Activated naive CD8-positive, alpha-beta T cell treated with anti-CD3 and anti-CD28 coated beads for 36 hours (primary cell): ENCODE measurements around the gene C5orf34. TPM values are rescaled to one million over a fixed set of nuclear protein-coding genes. Genes with fewer than 3 reads are reported as not detected.
A peak's percentile ranks its signal among the peaks of the same experiment; 100 is the strongest.
"Not testable (repeated sequence)": the region's sequence is repeated elsewhere in the genome, so short reads cannot be mapped to it uniquely, and the experiment has no call there.

Experiments
- DNase-seq: peaks from one replicate; pipeline ENCODE4 v3.0.0; 2021
- H3K27ac Mint-ChIP-seq: one replicate; pipeline ENCODE4 v1.8.0; 2022; ENCODE audit warnings: mild to moderate bottlenecking, moderate library complexity, mixed read lengths
- H3K27me3 Mint-ChIP-seq: one replicate; pipeline ENCODE4 v1.8.0; 2022; ENCODE audit warnings: mild to moderate bottlenecking, mixed read lengths
- H3K36me3 Mint-ChIP-seq: one replicate; pipeline ENCODE4 v1.8.0; 2021; ENCODE audit warnings: mild to moderate bottlenecking, mixed read lengths
- H3K4me1 Mint-ChIP-seq: one replicate; pipeline ENCODE4 v1.8.0; 2021; ENCODE audit warnings: mixed read lengths
- H3K4me3 Mint-ChIP-seq: one replicate; pipeline ENCODE4 v1.8.0; 2022; ENCODE audit warnings: mild to moderate bottlenecking, moderate library complexity, mixed read lengths
- H3K9me3 Mint-ChIP-seq: one replicate; pipeline ENCODE4 v1.8.0; 2022; ENCODE audit warnings: mixed read lengths
- total RNA-seq, 2 experiments: library from RNA; stranded (reverse); gene quantifications; one replicate each; pipeline ENCODE4 v1.2.3, GENCODE V29; 2021

The C5orf34 gene
- total RNA-seq, 2 experiments from 2014 or later, result 8.9 to 10.1 TPM

GRCh38 chr5:43543434-43543833 lies 28.5 kb upstream of the C5orf34 start:
- H3K4me1 Mint-ChIP-seq, result peaks cover 13% of the 10 kb centered on the region

DNA sequence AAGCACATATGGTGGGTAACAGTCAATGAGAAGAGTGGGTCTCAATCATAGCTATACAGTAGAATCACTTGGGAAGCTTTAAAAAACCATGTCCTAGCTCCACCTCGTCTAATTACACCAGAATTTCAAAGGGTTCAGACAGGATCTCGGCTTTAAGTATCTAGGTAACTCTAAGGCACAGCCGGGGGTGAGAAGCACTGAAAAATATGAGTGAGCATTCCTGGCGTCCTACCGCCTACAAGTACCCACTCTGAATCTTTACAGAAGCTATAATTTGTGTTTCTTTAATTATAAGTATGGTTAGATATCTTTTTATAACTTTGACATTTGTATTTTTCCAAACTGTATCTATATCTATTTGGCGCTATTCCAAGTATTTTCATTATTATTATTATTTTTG lies 25.8 kb upstream of the C5orf34 start:
- Mint-ChIP-seq H3K36me3 (peaks cover 19% of the 10 kb centered on the region), H3K4me3 (no peak overlapping the region), H3K27ac (no peak overlapping the region), H3K27me3 (no peaks in the 10 kb centered on the region), H3K9me3 (no peaks in the 10 kb centered on the region), H3K4me1 (peaks cover 11% of the 10 kb centered on the region)
- no peak for DNase-seq

More at GRCh38 chr5:43543434-43543833, 28.5 kb upstream of the C5orf34 start:
- Mint-ChIP-seq H3K27me3 (no peaks in the 10 kb centered on the region), H3K9me3 (no peaks in the 10 kb centered on the region), H3K4me3 (no peak overlapping the region), H3K27ac (no peak overlapping the region), H3K36me3 (peaks cover 22% of the 10 kb centered on the region)
- no peak for DNase-seq

GRCh38 chr5:43536972-43537371 lies 22.0 kb upstream of the C5orf34 start:
- H3K4me3 Mint-ChIP-seq, result no peak overlapping the region
- no peaks in the 10 kb centered on the region for H3K27me3 Mint-ChIP-seq
- DNase-seq, result no peak
- peaks cover 25% of the 10 kb centered on the region for H3K36me3 Mint-ChIP-seq
- H3K4me1 Mint-ChIP-seq, result peaks cover 17% of the 10 kb centered on the region
- H3K9me3 Mint-ChIP-seq, result no peaks in the 10 kb centered on the region
- H3K27ac Mint-ChIP-seq, result no peak overlapping the region

DNA sequence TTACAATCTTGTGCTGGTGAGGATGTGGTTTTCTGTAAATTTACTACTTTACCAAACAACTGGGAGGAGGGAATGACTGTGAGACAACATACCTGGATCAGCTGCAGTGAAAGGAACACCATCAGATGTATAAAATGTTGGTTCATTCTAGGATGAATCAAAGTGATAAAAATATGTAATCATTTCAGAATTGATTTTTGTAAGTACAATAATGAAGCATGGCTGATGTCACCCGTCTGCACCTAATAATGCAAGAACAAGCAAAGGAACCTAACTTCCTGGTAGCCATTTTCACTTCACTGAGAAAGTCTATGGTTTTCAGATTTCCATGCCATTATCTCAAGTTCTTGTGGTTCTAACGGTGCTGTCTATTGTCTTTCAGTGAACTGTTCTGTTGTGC lies 18.7 kb upstream of the C5orf34 start:
- no peak overlapping the region for H3K4me3 Mint-ChIP-seq
- no peaks in the 10 kb centered on the region for H3K27me3 Mint-ChIP-seq
- H3K27ac Mint-ChIP-seq, result peak overlapping the region; percentile 16
- peaks cover 22% of the 10 kb centered on the region for H3K36me3 Mint-ChIP-seq
- H3K4me1 Mint-ChIP-seq, result peaks cover 12% of the 10 kb centered on the region
- H3K9me3 Mint-ChIP-seq, result no peaks in the 10 kb centered on the region
- no peak for DNase-seq

GRCh38 chr5:43530648-43531047 lies 15.7 kb upstream of the C5orf34 start:
- Mint-ChIP-seq H3K27ac (no peak overlapping the region), H3K36me3 (peaks cover 29% of the 10 kb centered on the region), H3K9me3 (no peaks in the 10 kb centered on the region), H3K4me1 (peaks cover 12% of the 10 kb centered on the region), H3K27me3 (no peaks in the 10 kb centered on the region), H3K4me3 (no peak overlapping the region)
- no peak for DNase-seq

GRCh38 chr5:43523662-43524072 lies 8.7 kb upstream of the C5orf34 start:
- Mint-ChIP-seq H3K27me3 (no peaks in the 10 kb centered on the region), H3K27ac (no peak overlapping the region), H3K9me3 (no peaks in the 10 kb centered on the region), H3K4me1 (peaks cover 3% of the 10 kb centered on the region), H3K4me3 (no peak overlapping the region), H3K36me3 (peaks cover 23% of the 10 kb centered on the region)
- DNase-seq, result no peak

- Mint-ChIP-seq H3K27ac (no peak overlapping the region), H3K9me3 (no peaks in the 10 kb centered on the region), H3K27me3 (no peaks in the 10 kb centered on the region), H3K4me1 (peaks cover 6% of the 10 kb centered on the region), H3K4me3 (no peak overlapping the region), H3K36me3 (peaks cover 18% of the 10 kb centered on the region)
- no peak for DNase-seq
Measured at GRCh38 chr5:43520615-43521014, 5.7 kb upstream of the C5orf34 start.

DNA sequence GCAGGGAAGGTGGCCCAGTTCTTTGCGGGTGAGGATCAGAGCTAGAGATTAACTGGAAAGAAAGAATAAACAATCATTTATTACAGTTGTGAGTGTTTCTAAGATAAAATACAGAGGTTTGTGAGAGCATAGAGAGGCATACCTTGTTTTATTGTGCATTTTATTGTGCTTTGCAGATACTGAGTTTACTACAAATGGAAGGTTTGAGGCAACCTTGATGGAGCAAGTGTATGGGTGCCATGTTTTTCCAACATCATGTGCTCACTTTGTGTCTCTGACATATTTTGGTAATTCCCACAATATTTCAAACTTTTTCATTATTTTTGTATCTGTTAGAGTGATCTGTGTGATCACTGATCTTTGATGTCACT lies 715 bp upstream of the C5orf34 start:
- DNase-seq, result no peak
- peaks cover 21% of the 10 kb centered on the region for H3K36me3 Mint-ChIP-seq
- no peaks in the 10 kb centered on the region for H3K27me3 Mint-ChIP-seq
- H3K4me3 Mint-ChIP-seq, result peak overlapping the region; percentile 92
- peak overlapping the region; percentile 95 for H3K27ac Mint-ChIP-seq
- H3K4me1 Mint-ChIP-seq, result peaks cover 20% of the 10 kb centered on the region
- no peaks in the 10 kb centered on the region for H3K9me3 Mint-ChIP-seq

DNA sequence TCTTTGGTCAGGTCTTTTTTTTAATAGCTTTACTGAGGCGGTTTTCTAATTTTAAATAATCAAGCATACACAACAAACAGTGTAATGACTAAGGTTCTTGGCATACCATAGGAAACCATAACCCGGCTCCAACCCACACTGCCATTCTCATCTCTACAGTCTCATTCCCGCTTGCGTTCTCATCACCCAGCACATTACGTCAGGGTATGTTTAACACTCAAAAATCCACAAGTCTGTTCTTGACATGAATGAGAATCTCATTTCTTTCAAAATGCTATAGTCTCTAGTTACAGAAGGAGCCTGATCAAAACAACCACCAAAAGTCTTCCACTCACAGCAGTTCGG lies 505 bp downstream of the C5orf34 start:
- Mint-ChIP-seq H3K36me3 (peaks cover 23% of the 10 kb centered on the region), H3K9me3 (no peaks in the 10 kb centered on the region), H3K4me3 (peak overlapping the region; percentile 92), H3K27me3 (no peaks in the 10 kb centered on the region), H3K4me1 (peaks cover 20% of the 10 kb centered on the region), H3K27ac (peak overlapping the region; percentile 95)
- DNase-seq, result no peak

DNA sequence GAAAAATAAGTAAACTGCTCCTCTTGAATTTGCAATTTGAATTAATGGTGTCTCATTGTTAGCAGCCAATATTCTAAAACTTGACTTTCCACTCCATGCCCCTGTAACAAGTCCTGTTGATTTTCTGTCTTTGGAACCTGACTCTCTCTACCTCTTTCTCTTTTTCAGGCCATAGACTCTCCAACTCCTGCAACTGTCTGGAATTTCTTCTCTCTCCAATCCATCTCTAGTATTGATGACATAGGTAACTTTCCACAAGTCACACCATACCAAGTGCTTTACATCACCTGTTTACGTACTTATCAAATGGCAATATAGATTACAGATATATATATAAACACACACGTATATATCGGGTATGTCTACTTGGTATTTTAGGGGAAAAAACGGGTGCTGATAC lies 923 bp downstream of the C5orf34 start:
- DNase-seq, result no peak
- H3K4me3 Mint-ChIP-seq, result peak overlapping the region; percentile 92
- H3K27ac Mint-ChIP-seq, result peak overlapping the region; percentile 95
- no peaks in the 10 kb centered on the region for H3K27me3 Mint-ChIP-seq
- H3K36me3 Mint-ChIP-seq, result peaks cover 23% of the 10 kb centered on the region
- H3K9me3 Mint-ChIP-seq, result no peaks in the 10 kb centered on the region
- H3K4me1 Mint-ChIP-seq, result peaks cover 20% of the 10 kb centered on the region

DNA sequence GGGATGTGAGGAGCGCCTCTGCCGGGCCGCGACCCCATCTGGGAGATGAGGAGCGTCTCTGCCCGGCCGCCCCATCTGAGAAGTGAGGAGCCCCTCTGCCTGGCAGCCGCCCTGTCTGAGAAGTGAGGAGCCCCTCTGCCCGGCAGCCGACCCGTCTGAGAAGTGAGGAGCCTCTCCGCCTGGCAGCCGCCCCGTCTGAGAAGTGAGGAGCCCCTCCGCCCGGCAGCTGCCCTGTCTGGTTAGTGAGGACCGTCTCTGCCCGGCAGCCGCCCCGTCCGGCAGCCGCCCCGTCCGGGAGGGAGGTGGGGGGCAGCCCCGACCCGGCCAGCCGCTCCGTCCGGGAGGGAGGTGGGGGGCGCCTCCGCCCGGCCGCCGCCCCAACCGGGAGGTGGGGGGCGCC lies 3.9 kb downstream of the C5orf34 start:
- not testable (repeated sequence) for H3K27ac Mint-ChIP-seq, H3K4me3 Mint-ChIP-seq, H3K27me3 Mint-ChIP-seq, H3K9me3 Mint-ChIP-seq, DNase-seq
- peaks cover 20% of the 10 kb centered on the region for H3K36me3 Mint-ChIP-seq
- peaks cover 18% of the 10 kb centered on the region for H3K4me1 Mint-ChIP-seq

GRCh38 chr5:43498581-43498980 lies 16.4 kb downstream of the C5orf34 start:
- Mint-ChIP-seq H3K4me3 (no peak overlapping the region), H3K36me3 (peaks cover 17% of the 10 kb centered on the region), H3K9me3 (no peaks in the 10 kb centered on the region), H3K27ac (no peak overlapping the region), H3K27me3 (no peaks in the 10 kb centered on the region), H3K4me1 (peaks cover 1% of the 10 kb centered on the region)
- no peak for DNase-seq

DNA sequence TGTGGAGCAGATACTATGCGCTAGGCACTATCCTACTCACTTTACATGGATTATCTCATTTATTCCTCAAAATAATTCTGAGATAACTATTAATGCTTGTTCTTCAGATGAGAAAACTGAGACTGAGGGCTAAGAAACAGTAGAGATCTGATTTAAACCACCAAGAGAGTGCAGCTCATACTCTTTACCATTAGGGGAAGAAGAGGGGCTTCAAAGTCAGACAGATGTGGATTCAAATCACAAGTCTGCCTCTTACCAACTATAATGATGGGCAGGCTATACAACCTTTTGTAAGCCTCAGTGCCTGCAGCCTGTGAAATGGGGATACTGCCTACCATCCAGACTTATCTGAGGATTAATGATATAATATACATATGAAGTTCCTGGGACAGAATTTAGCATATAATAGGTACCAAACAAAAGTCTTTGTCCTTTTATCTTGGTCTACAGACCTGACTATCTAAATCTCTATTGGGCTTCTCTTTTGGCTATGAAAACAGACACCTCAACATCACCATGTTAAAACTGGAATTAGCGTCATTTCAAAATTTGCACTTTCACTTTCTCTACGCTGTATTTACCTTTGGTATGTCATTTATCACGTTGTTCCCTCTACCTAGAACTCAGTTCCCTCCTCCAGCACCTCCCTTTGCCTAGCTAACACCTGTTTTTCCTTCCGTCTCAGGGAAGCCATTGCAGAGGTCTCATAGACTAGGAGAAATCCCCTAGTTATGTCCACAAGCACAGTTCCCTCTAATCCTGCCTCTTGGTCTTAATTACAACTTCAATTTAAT lies 17.4 kb downstream of the C5orf34 start:
- no peak overlapping the region for H3K27ac Mint-ChIP-seq
- H3K4me3 Mint-ChIP-seq, result no peak overlapping the region
- no peaks in the 10 kb centered on the region for H3K9me3 Mint-ChIP-seq
- peaks cover 13% of the 10 kb centered on the region for H3K36me3 Mint-ChIP-seq
- DNase-seq, result no peak
- no peaks in the 10 kb centered on the region for H3K27me3 Mint-ChIP-seq
- peaks cover 1% of the 10 kb centered on the region for H3K4me1 Mint-ChIP-seq

- Mint-ChIP-seq H3K27ac (no peak overlapping the region), H3K4me3 (no peak overlapping the region), H3K4me1 (peaks cover 4% of the 10 kb centered on the region), H3K27me3 (no peaks in the 10 kb centered on the region), H3K36me3 (peaks cover 2% of the 10 kb centered on the region), H3K9me3 (no peaks in the 10 kb centered on the region)
- no peak for DNase-seq
Measured at GRCh38 chr5:43491326-43491725, 23.6 kb downstream of the C5orf34 start.

GRCh38 chr5:43486353-43486752 lies 28.6 kb downstream of the C5orf34 start:
- peaks cover 4% of the 10 kb centered on the region for H3K27me3 Mint-ChIP-seq

GRCh38 chr5:43485406-43485805 lies 29.5 kb downstream of the C5orf34 start:
- peak overlapping the region; percentile 100 for H3K27ac Mint-ChIP-seq

More at GRCh38 chr5:43486353-43486752, 28.6 kb downstream of the C5orf34 start:
- H3K9me3 Mint-ChIP-seq, result no peaks in the 10 kb centered on the region
- peaks cover 23% of the 10 kb centered on the region for H3K36me3 Mint-ChIP-seq
- no peak overlapping the region for H3K4me3 Mint-ChIP-seq
- peak overlapping the region; percentile 100 for H3K27ac Mint-ChIP-seq
- peaks cover 30% of the 10 kb centered on the region for H3K4me1 Mint-ChIP-seq
- DNase-seq, result no peak

More at GRCh38 chr5:43485406-43485805, 29.5 kb downstream of the C5orf34 start:
- Mint-ChIP-seq H3K27me3 (peaks cover 4% of the 10 kb centered on the region), H3K4me3 (peak overlapping the region; percentile 97), H3K36me3 (peaks cover 26% of the 10 kb centered on the region), H3K9me3 (no peaks in the 10 kb centered on the region), H3K4me1 (peaks cover 33% of the 10 kb centered on the region)
- DNase-seq, result no peak
